GM19467 (cell line): Measurements from ENCODE around the gene RASAL1.
"Not testable (repeated sequence)": the region's sequence is repeated elsewhere in the genome, so short reads cannot be mapped to it uniquely, and the experiment has no call there.

Source experiments
- ATAC-seq: cut with Tn5 transposase; IDR thresholded peaks from one replicate; pipeline ENCODE4 v1.9.1; 2021; ENCODE audit warnings: mild to moderate bottlenecking, moderate library complexity; ENCODE audit not compliant: unreplicated experiment

RASAL1 gene

GRCh38 chr12:113119980-113120669 is 15.4 kb downstream of the RASAL1 start:
- ATAC-seq: no peak

- ATAC-seq: no peak
Observed at GRCh38 chr12:113118142-113118541, 17.4 kb downstream of the RASAL1 start.

GRCh38 chr12:113117684-113118083 is 17.9 kb downstream of the RASAL1 start:
- ATAC-seq: not testable (repeated sequence)

- no peak for ATAC-seq
Observed at GRCh38 chr12:113116875-113117274, 18.7 kb downstream of the RASAL1 start.

- ATAC-seq: no peak
Observed at GRCh38 chr12:113115455-113116126, 20.0 kb downstream of the RASAL1 start.

- ATAC-seq: no peak
Observed at GRCh38 chr12:113114447-113115178, 20.9 kb downstream of the RASAL1 start.

- ATAC-seq: no peak
Observed at GRCh38 chr12:113113397-113113796, 22.2 kb downstream of the RASAL1 start.

- no peak for ATAC-seq
Observed at GRCh38 chr12:113112043-113112899, 23.3 kb downstream of the RASAL1 start.

- no peak for ATAC-seq
Observed at GRCh38 chr12:113111247-113111646, 24.3 kb downstream of the RASAL1 start.

- ATAC-seq: no peak
Observed at GRCh38 chr12:113109872-113110599, 25.5 kb downstream of the RASAL1 start.

GRCh38 chr12:113109360-113109759 is 26.2 kb downstream of the RASAL1 start:
- ATAC-seq: no peak

- ATAC-seq: no peak
Observed at GRCh38 chr12:113108308-113108707, 27.3 kb downstream of the RASAL1 start.

- ATAC-seq: no peak
Observed at GRCh38 chr12:113106361-113106760, 29.2 kb downstream of the RASAL1 start.

GRCh38 chr12:113105606-113106271 is 29.8 kb downstream of the RASAL1 start:
- no peak for ATAC-seq

- no peak for ATAC-seq
Observed at GRCh38 chr12:113104953-113105510, 30.5 kb downstream of the RASAL1 start.

- ATAC-seq: no peak
Observed at GRCh38 chr12:113103756-113104450, 31.7 kb downstream of the RASAL1 start.

GRCh38 chr12:113102811-113103210 is 32.8 kb downstream of the RASAL1 start:
- no peak for ATAC-seq

GRCh38 chr12:113101751-113102150 is 33.8 kb downstream of the RASAL1 start:
- no peak for ATAC-seq

- ATAC-seq: no peak
Observed at GRCh38 chr12:113099764-113100163, 35.8 kb downstream of the RASAL1 start.
